Measurements from ENCODE around the gene ZNF735.
"Not testable (repeated sequence)": the region's sequence is repeated elsewhere in the genome, so short reads cannot be mapped to it uniquely, and the experiment has no call there.

ZNF735 gene

DNA sequence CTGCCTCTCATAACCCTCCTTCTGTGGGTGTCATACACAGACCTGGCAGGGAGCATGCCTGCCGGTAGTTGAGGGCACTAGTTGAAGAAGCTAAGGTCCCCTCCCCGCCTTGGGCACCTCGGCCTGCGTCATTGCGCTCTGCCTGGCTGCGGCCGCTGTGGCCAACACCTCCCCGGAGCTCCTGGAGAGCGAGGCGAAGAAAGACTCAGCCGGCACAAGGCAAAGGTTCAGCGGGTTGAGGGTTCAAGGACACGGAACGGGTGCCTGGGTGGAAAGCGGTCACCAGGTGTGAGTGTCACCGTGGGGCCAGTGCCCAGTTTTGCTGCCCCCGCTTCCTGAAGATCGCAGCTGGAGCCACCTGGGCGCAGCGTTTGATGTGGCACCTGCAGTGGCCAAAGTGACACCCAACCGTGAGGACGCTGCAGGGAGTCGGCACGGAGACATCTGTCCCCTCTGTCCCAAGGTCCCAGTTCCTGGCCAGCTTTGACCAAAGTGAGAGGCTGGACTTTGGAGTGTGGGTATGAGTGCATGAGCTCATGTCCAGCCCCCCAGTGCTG lies 14.8 kb upstream of the ZNF735 start:
- TF ChIP-seq CTCF (IDR thresholded peaks at IDR 0.05; ENCODE audit: unreplicated experiment in 3 of 3), result no peak
- Mint-ChIP-seq H3K4me1 (no peaks in the 10 kb centered on the region), H3K4me3 (no peak overlapping the region), H3K9me3 (peaks cover 41% of the 10 kb centered on the region), H3K36me3 (ENCODE audit: low read depth) (no peaks in the 10 kb centered on the region), H3K27ac (no peak overlapping the region), H3K27me3 (ENCODE audit: low read depth) (no peaks in the 10 kb centered on the region)

- Mint-ChIP-seq H3K4me3 (no peak overlapping the region), H3K36me3 (ENCODE audit: low read depth) (no peaks in the 10 kb centered on the region), H3K27me3 (ENCODE audit: low read depth) (no peaks in the 10 kb centered on the region), H3K27ac (no peak overlapping the region), H3K4me1 (no peaks in the 10 kb centered on the region), H3K9me3 (peaks cover 40% of the 10 kb centered on the region)
- TF ChIP-seq CTCF (IDR thresholded peaks at IDR 0.05; ENCODE audit: unreplicated experiment in 3 of 3), result no peak
Measured at GRCh38 chr7:64192775-64193174, 14.2 kb upstream of the ZNF735 start.

- not testable (repeated sequence) for H3K4me1 Mint-ChIP-seq; H3K27ac Mint-ChIP-seq; H3K4me3 Mint-ChIP-seq; H3K27me3 Mint-ChIP-seq (ENCODE audit: low read depth); H3K36me3 Mint-ChIP-seq (ENCODE audit: low read depth)
- peaks cover 45% of the 10 kb centered on the region for H3K9me3 Mint-ChIP-seq
Measured at GRCh38 chr7:64219710-64220298, 12.8 kb downstream of the ZNF735 start.

- no peaks in the 10 kb centered on the region for H3K27me3 Mint-ChIP-seq (ENCODE audit: low read depth)
- H3K4me3 Mint-ChIP-seq, result no peak overlapping the region
- H3K36me3 Mint-ChIP-seq (ENCODE audit: low read depth), result no peaks in the 10 kb centered on the region
- TF ChIP-seq CTCF (IDR thresholded peaks at IDR 0.05; ENCODE audit: unreplicated experiment in 3 of 3), result no peak
- H3K27ac Mint-ChIP-seq, result no peak overlapping the region
- peaks cover 52% of the 10 kb centered on the region for H3K9me3 Mint-ChIP-seq
- H3K4me1 Mint-ChIP-seq, result no peaks in the 10 kb centered on the region
Measured at GRCh38 chr7:64223366-64223765, 16.4 kb downstream of the ZNF735 start.

GRCh38 chr7:64228174-64228573 lies 21.2 kb downstream of the ZNF735 start, which contains the start of gene ZNF679:
TSS of gene ZNF679 (plus strand) at chr7:64228474. CDS start at chr7:64249118, 20,644 bp downstream.
- H3K36me3 Mint-ChIP-seq (ENCODE audit: low read depth); H3K4me1 Mint-ChIP-seq; H3K27me3 Mint-ChIP-seq (ENCODE audit: low read depth); H3K27ac Mint-ChIP-seq; H3K4me3 Mint-ChIP-seq: not testable (repeated sequence)
- H3K9me3 Mint-ChIP-seq, result peaks cover 72% of the 10 kb centered on the region

GRCh38 chr7:64266341-64266919 lies 59.4 kb downstream of the ZNF735 start:
- H3K4me3 Mint-ChIP-seq, result no peak overlapping the region

More at GRCh38 chr7:64266341-64266919, 59.4 kb downstream of the ZNF735 start:
- peaks cover 31% of the 10 kb centered on the region for H3K9me3 Mint-ChIP-seq
- H3K4me1 Mint-ChIP-seq, result no peaks in the 10 kb centered on the region
- H3K36me3 Mint-ChIP-seq (ENCODE audit: low read depth), result no peaks in the 10 kb centered on the region
- no peak for TF ChIP-seq CTCF (IDR thresholded peaks at IDR 0.05; ENCODE audit: unreplicated experiment in 3 of 3)
- H3K27me3 Mint-ChIP-seq (ENCODE audit: low read depth), result no peaks in the 10 kb centered on the region
- H3K27ac Mint-ChIP-seq, result no peak overlapping the region

Measured in nephron (organoid).